GM19025 (cell line): ENCODE measurements around the gene STAMBP.
"Not testable (repeated sequence)": the region's sequence is repeated elsewhere in the genome, so short reads cannot be mapped to it uniquely, and the experiment has no call there.

ENCODE experiments used
- ATAC-seq: cut with Tn5 transposase; IDR thresholded peaks from one replicate; pipeline ENCODE4 v1.9.1; 2021; ENCODE audit warnings: mild to moderate bottlenecking, low read depth, moderate library complexity; ENCODE audit not compliant: unreplicated experiment

The STAMBP gene

GRCh38 chr2:73885406-73885805 lies 56.6 kb downstream of the STAMBP start:
- no peak for ATAC-seq

- ATAC-seq: no peak
Measured at GRCh38 chr2:73886357-73886756, 57.6 kb downstream of the STAMBP start.

GRCh38 chr2:73887596-73888353 lies 59.0 kb downstream of the STAMBP start:
- ATAC-seq: not testable (repeated sequence)

- no peak for ATAC-seq
Measured at GRCh38 chr2:73888388-73888787, 59.6 kb downstream of the STAMBP start.

GRCh38 chr2:73889206-73889605 lies 60.4 kb downstream of the STAMBP start:
- no peak for ATAC-seq

- ATAC-seq: no peak
Measured at GRCh38 chr2:73890301-73891092, 61.7 kb downstream of the STAMBP start.

GRCh38 chr2:73891276-73891901 lies 62.6 kb downstream of the STAMBP start:
- no peak for ATAC-seq

- ATAC-seq: no peak
Measured at GRCh38 chr2:73892631-73893329, 64.0 kb downstream of the STAMBP start, which contains the start of gene ACTG2. ACTG2 (plus strand) TSS chr2:73893008; CDS start chr2:73901312, 8,304 bp downstream.

GRCh38 chr2:73893764-73894474 lies 65.2 kb downstream of the STAMBP start:
- no peak for ATAC-seq

- ATAC-seq: no peak
Measured at GRCh38 chr2:73894475-73894850, 65.7 kb downstream of the STAMBP start.

GRCh38 chr2:73894877-73895276 lies 66.1 kb downstream of the STAMBP start:
- no peak for ATAC-seq

- no peak for ATAC-seq
Measured at GRCh38 chr2:73895473-73895872, 66.7 kb downstream of the STAMBP start.

GRCh38 chr2:73896362-73897239 lies 67.8 kb downstream of the STAMBP start:
- no peak for ATAC-seq

- ATAC-seq: no peak
Measured at GRCh38 chr2:73897240-73897583, 68.5 kb downstream of the STAMBP start.

GRCh38 chr2:73897934-73898333 lies 69.2 kb downstream of the STAMBP start:
- ATAC-seq: no peak

- ATAC-seq: no peak
Measured at GRCh38 chr2:73899801-73900336, 71.1 kb downstream of the STAMBP start.

- no peak for ATAC-seq
Measured at GRCh38 chr2:73901143-73901542, 72.4 kb downstream of the STAMBP start.

- ATAC-seq: no peak
Measured at GRCh38 chr2:73902284-73902683, 73.5 kb downstream of the STAMBP start.

- ATAC-seq: no peak
Measured at GRCh38 chr2:73903313-73903712, 74.6 kb downstream of the STAMBP start.
